Neutrophil (primary cell): ENCODE measurements around the gene CNKSR3.

Experiments used
- H3K27ac ChIP-seq: fragments of 200-600 bp; sonication (generic); 2 replicates; pipeline ENCODE4 v1.5.1; 2016; ENCODE audit warnings: mild to moderate bottlenecking, moderate library complexity
- H3K27me3 ChIP-seq: fragments of 200-600 bp; sonication (generic); 2 replicates; pipeline ENCODE4 v1.6.0; 2016; ENCODE audit warnings: mild to moderate bottlenecking
- H3K36me3 ChIP-seq: fragments of 200-600 bp; sonication (generic); 2 replicates; pipeline ENCODE4 v1.5.1; 2017
- H3K4me1 ChIP-seq, 2 experiments: fragments of 200-600 bp in 1 of 2; sonication (generic) in 1 of 2; 1 replicate in 1 of 2; 2 replicates in 1 of 2; pipeline versions ENCODE4 v1.5.1 to v1.6.1; 2013 to 2016; ENCODE audit warnings: low read depth in 1 of 2, low read length in 1 of 2, mild to moderate bottlenecking in 1 of 2, moderate library complexity in 1 of 2; ENCODE audit not compliant: control insufficient read depth in 1 of 2, insufficient read depth in 1 of 2
- H3K4me3 ChIP-seq, 2 experiments: fragments of 200-600 bp in 1 of 2; sonication (generic) in 1 of 2; 1 replicate in 1 of 2; 2 replicates in 1 of 2; pipeline ENCODE4 v1.5.1; 2013 to 2016; ENCODE audit warnings: low read depth in 1 of 2, low read length in 1 of 2, mild to moderate bottlenecking in 1 of 2, moderate library complexity in 1 of 2
- H3K9me3 ChIP-seq: fragments of 200-600 bp; sonication (generic); 2 replicates; pipeline ENCODE4 v1.5.1; 2016
- CTCF ChIP-seq: fragments of 200-600 bp; sonication (generic); IDR thresholded peaks from 2 replicates; pipeline ENCODE4 v1.5.1; 2016; ENCODE audit warnings: antibody characterized with exemption

The CNKSR3 gene

GRCh38 chr6:154394571-154394970 is 115.9 kb downstream of the CNKSR3 start:
- Histone ChIP-seq H3K9me3 (no peaks in the 10 kb centered on the region), H3K27ac (no peak overlapping the region), H3K4me3 (no peak overlapping the region), H3K36me3 (no peaks in the 10 kb centered on the region), H3K27me3 (no peaks in the 10 kb centered on the region), H3K4me1 (peaks cover 0 to 2% of the 10 kb centered on the region in 2 experiments)
- TF ChIP-seq CTCF, result no peak

GRCh38 chr6:154390034-154390433 is 120.5 kb downstream of the CNKSR3 start:
- no peaks in the 10 kb centered on the region for H3K9me3 ChIP-seq
- no peak overlapping the region for H3K4me3 ChIP-seq
- H3K4me1 ChIP-seq, result no peaks in the 10 kb centered on the region
- TF ChIP-seq CTCF, result no peak
- no peak overlapping the region for H3K27ac ChIP-seq
- no peaks in the 10 kb centered on the region for H3K27me3 ChIP-seq
- no peaks in the 10 kb centered on the region for H3K36me3 ChIP-seq

- H3K36me3 ChIP-seq, result no peaks in the 10 kb centered on the region
- H3K27ac ChIP-seq, result no peak overlapping the region
- no peaks in the 10 kb centered on the region for H3K27me3 ChIP-seq
- H3K9me3 ChIP-seq, result no peaks in the 10 kb centered on the region
- no peaks in the 10 kb centered on the region for H3K4me1 ChIP-seq
- TF ChIP-seq CTCF, result no peak
- no peak overlapping the region for H3K4me3 ChIP-seq
Observed at GRCh38 chr6:154388803-154389202, 121.7 kb downstream of the CNKSR3 start.

- H3K4me3 ChIP-seq, result no peak overlapping the region
- no peak for TF ChIP-seq CTCF
- H3K9me3 ChIP-seq, result no peaks in the 10 kb centered on the region
- H3K36me3 ChIP-seq, result no peaks in the 10 kb centered on the region
- H3K27ac ChIP-seq, result no peak overlapping the region
- no peaks in the 10 kb centered on the region for H3K4me1 ChIP-seq
- H3K27me3 ChIP-seq, result no peaks in the 10 kb centered on the region
Observed at GRCh38 chr6:154386848-154387717, 123.4 kb downstream of the CNKSR3 start.

GRCh38 chr6:154384191-154384590 is 126.3 kb downstream of the CNKSR3 start:
- Histone ChIP-seq H3K27me3 (no peaks in the 10 kb centered on the region), H3K4me3 (no peak overlapping the region), H3K27ac (no peak overlapping the region), H3K9me3 (no peaks in the 10 kb centered on the region), H3K4me1 (no peaks in the 10 kb centered on the region), H3K36me3 (no peaks in the 10 kb centered on the region)
- TF ChIP-seq CTCF, result no peak
